Effector memory CD8-positive, alpha-beta T cell (primary cell): ENCODE measurements around the gene FER1L5.

ENCODE experiments used
- ATAC-seq: fragments of 150-1000 bp; cut with Tn5 transposase; replicated peaks from 2 replicates; pipeline ENCODE4 v1.10.0; 2021; ENCODE audit warnings: mild to moderate bottlenecking, moderate library complexity
- DNase-seq, 3 experiments: peaks; one replicate each; pipeline ENCODE4 v3.0.0; 2021
- H3K27ac Mint-ChIP-seq, 2 donors: one replicate each; pipeline ENCODE4 v1.8.0; 2022; ENCODE audit warnings: mild to moderate bottlenecking in 2 of 2, mixed read lengths in 2 of 2, moderate library complexity in 2 of 2
- H3K27me3 Mint-ChIP-seq, 2 donors: one replicate each; pipeline ENCODE4 v1.8.0; 2022; ENCODE audit warnings: mixed read lengths in 2 of 2
- H3K36me3 Mint-ChIP-seq: one replicate; pipeline ENCODE4 v1.8.0; 2022; ENCODE audit warnings: mild to moderate bottlenecking, moderate library complexity, mixed read lengths; ENCODE audit not compliant: insufficient read depth
- H3K4me1 Mint-ChIP-seq, 2 donors: one replicate each; pipeline ENCODE4 v1.8.0; 2022; ENCODE audit warnings: low read depth in 2 of 2, mixed read lengths in 2 of 2
- H3K4me3 Mint-ChIP-seq, 2 donors: one replicate each; pipeline ENCODE4 v1.8.0; 2022; ENCODE audit warnings: mild to moderate bottlenecking in 2 of 2, mixed read lengths in 2 of 2, moderate library complexity in 2 of 2
- H3K9me3 Mint-ChIP-seq, 2 donors: one replicate each; pipeline ENCODE4 v1.8.0; 2022; ENCODE audit warnings: mixed read lengths in 2 of 2

Gene FER1L5

DNA sequence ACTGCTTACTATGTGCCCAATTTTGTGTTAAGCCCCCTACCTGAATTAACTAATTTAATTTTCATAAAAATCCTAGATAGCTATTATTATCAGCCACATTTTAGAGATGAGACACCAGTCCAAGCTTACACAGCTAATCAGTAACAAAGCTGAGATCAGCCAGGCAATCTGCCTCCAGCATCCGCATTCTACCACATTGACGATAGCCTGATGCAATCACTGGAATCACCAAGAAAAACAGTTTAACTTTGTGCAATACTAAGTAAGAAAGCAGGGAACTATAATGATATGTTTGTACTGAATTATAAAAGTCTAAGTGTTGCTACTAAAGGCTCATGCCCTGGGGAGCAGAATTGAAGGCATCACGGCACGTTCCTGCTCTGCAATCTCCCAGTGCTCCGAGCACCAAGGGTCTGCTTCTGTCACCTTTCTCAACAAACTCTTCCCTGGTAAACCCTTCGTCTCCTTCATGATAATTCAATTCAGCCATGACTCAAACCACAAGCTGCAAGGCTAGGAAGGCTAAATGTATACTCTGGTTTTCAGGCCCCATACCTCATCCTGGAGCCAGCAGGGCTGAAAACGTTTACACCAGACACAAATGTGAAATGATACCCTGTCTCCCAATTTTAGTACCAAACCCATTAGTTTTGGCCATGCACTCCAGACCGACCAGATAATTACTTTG lies 23.8 kb upstream of the FER1L5 start:
- H3K36me3 Mint-ChIP-seq: peaks cover 29% of the 10 kb centered on the region
- DNase-seq: no peak
- peak overlapping the region; percentile 39 to 72 for H3K27ac Mint-ChIP-seq
- no peaks in the 10 kb centered on the region for H3K27me3 Mint-ChIP-seq
- H3K4me1 Mint-ChIP-seq: peaks cover 24 to 41% of the 10 kb centered on the region in 2 donors
- ATAC-seq: no peak
- H3K9me3 Mint-ChIP-seq: no peaks in the 10 kb centered on the region
- H3K4me3 Mint-ChIP-seq: peak overlapping the region in 1 of 2 donors; percentile 21

DNA sequence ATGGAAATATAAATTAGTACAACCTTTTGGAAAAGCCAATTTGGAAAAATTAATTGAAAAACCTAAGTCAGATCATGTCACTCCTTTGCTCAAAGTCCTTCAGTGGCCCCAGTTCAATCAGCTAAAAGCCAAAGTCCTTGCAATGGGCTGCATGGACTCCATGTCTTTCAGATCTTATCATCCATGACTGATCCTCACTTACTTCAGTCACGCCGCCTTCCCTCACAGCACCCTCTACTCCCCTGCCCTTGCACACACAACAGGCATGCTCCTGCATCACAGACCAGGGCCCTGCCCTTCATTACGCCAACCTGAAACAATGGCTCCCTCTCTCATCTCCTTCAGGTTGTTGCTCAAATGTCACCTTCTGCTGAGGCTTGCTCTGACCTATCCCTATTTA lies 20.0 kb upstream of the FER1L5 start:
- peaks cover 34% of the 10 kb centered on the region for H3K36me3 Mint-ChIP-seq
- no peaks in the 10 kb centered on the region for H3K9me3 Mint-ChIP-seq
- no peak overlapping the region for H3K4me3 Mint-ChIP-seq
- H3K4me1 Mint-ChIP-seq: peaks cover 18 to 37% of the 10 kb centered on the region in 2 donors
- ATAC-seq (no peak), DNase-seq (no peak)
- H3K27me3 Mint-ChIP-seq: no peaks in the 10 kb centered on the region
- H3K27ac Mint-ChIP-seq: peak overlapping the region in 1 of 2 donors; percentile 1

DNA sequence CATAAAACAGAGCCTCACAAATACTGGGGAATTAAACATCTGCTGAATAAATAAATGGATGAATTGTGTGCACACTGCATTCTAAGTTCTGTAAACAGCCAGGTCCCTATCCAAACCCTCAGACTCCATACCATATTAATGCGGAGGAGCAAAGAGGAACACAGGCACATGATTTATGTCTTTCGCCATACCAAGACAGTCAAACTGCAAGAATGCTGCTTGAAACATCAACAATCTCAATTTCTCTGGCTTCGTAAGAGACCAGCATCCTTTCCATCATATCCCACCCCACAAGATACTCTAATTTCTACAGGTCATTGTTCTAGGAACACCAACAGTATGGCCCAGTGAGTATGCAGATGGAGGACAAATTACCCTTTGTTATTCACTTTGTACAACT lies 19.4 kb upstream of the FER1L5 start:
- DNase-seq (no peak), ATAC-seq (no peak)
- Mint-ChIP-seq H3K27ac (peak overlapping the region; percentile 1 to 23), H3K9me3 (no peaks in the 10 kb centered on the region), H3K27me3 (no peaks in the 10 kb centered on the region), H3K4me3 (no peak overlapping the region), H3K4me1 (peaks cover 18 to 38% of the 10 kb centered on the region in 2 donors), H3K36me3 (peaks cover 38% of the 10 kb centered on the region)

DNA sequence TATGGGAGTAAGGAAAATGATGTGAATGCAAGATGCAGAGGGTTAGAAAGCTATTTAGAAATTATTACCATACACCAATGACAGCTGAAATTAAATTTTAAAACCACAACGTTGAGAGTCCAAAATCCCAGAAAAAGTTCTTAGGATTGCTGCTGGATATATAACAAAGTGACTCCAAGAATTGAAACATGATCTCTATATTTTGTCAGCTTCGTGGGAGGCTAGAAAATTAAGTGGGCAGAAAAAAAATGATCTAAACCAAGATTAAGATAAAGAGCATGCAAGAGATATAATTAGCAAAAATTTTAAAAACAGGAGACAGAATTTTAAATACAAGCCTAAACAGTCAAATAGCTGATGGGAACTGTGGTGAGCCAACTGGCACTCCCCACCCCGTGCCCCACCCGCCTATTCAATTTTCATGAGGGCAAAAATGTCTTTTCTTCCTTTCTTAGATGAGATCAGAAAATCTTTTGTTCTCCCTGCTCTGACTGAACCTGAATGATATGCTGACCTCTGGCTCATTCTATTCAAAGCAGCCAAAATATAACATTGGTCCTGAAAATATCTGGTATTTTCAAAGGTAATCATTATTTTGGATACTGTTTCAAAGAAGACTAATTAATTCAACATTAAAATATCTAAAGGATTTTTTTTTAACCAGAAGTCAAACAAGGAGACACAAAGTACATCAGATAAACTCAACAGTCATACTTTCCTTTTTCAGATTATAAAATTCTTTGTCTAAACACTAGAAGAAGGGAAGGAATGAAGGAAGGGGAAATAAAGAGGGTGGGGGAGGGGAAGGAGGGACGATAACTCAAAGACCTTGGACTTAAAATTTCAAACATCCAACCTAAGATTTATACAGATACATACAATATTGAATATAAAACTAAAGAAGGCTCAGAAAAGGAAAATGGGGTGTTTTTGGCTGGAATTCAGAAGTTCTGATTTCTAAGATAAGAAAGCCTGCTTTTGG lies 16.7 kb upstream of the FER1L5 start:
- ATAC-seq (no peak), DNase-seq (no peak)
- Mint-ChIP-seq H3K36me3 (peaks cover 48% of the 10 kb centered on the region), H3K9me3 (no peaks in the 10 kb centered on the region), H3K4me1 (peaks cover 13 to 40% of the 10 kb centered on the region in 2 donors), H3K27me3 (no peaks in the 10 kb centered on the region), H3K4me3 (no peak overlapping the region), H3K27ac (peak overlapping the region in 1 of 2 donors; percentile 77)

DNA sequence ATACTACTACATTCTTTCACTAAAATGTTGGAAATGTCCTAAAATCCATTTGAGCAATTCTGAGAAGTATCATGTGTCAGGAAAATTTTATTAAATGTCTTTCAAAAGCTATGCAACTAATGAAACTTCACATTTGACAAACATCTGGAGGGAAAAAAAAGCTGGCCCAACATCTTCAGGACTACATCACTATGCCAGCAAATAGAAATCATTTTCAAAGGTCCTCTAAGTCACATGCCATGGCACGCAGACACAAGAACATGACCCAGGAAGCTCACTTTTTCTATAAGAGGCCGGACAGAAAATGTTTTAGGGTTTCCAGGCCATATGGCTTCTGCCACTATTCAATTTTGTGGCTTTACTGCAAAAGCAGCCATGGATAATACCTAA lies 16.0 kb upstream of the FER1L5 start:
- Mint-ChIP-seq H3K36me3 (peaks cover 47% of the 10 kb centered on the region), H3K27ac (peak overlapping the region in 1 of 2 donors; percentile 15), H3K4me1 (peaks cover 13 to 42% of the 10 kb centered on the region in 2 donors), H3K4me3 (no peak overlapping the region), H3K9me3 (no peaks in the 10 kb centered on the region), H3K27me3 (no peaks in the 10 kb centered on the region)
- DNase-seq (no peak), ATAC-seq (no peak)

DNA sequence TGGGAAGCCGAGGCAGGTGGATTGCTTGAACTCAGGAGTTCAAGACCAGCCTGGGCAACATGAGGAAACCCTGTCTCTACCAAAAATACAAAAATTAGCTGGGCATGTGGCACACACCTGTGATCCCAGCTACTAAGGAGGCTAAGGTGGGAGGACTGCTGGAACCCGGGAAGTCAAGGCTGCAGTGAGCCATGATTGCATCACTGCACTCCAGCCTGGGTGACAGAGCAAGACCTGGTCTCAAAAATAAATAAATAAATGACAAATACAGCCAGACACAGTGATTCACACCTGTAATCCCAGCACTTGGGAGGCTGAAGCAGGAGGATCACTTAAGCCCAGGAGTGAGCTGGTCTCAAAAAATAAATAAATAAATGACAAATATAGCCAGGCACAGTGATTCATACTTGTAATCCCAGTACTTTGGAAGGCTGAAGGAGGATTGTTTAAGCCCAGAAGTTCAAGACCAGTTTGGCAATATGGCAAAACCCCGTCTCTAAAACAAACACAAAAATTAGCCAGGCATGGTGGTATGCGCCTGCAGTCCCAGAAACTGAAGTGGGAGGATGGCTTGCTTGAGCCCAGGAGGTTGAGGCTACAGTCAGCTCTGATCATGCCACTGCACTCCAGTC lies 10.6 kb upstream of the FER1L5 start:
- H3K4me3 Mint-ChIP-seq: no peak overlapping the region
- H3K9me3 Mint-ChIP-seq: no peaks in the 10 kb centered on the region
- H3K4me1 Mint-ChIP-seq: peaks cover 23 to 52% of the 10 kb centered on the region in 2 donors
- no peaks in the 10 kb centered on the region for H3K27me3 Mint-ChIP-seq
- H3K27ac Mint-ChIP-seq: peak overlapping the region in 1 of 2 donors; percentile 31
- no peak for ATAC-seq
- peaks cover 61% of the 10 kb centered on the region for H3K36me3 Mint-ChIP-seq
- no peak for DNase-seq

DNA sequence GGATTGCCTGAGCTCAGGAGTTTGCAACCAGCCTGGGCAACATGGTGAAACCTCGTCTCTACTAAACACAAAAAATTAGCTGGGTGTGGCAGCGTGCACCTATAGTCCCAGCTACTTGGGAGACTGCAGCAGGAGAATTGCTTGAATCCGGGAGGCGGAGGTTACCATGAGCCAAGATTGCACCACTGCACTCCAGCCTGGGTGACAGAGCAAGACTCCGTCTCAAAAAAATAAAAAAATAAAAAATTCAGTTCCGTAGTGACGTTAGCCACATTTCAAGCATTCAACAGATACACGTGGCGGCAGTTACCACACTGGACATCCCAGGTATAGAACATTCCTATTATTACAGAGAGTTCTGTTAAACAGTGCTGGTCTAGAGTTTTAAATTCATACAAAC lies 8.9 kb upstream of the FER1L5 start:
- no peak overlapping the region for H3K27ac Mint-ChIP-seq
- peaks cover 27 to 55% of the 10 kb centered on the region in 2 donors for H3K4me1 Mint-ChIP-seq
- ATAC-seq: no peak
- no peak overlapping the region for H3K4me3 Mint-ChIP-seq
- no peaks in the 10 kb centered on the region for H3K9me3 Mint-ChIP-seq
- H3K27me3 Mint-ChIP-seq: no peaks in the 10 kb centered on the region
- H3K36me3 Mint-ChIP-seq: peaks cover 54% of the 10 kb centered on the region
- no peak for DNase-seq

DNA sequence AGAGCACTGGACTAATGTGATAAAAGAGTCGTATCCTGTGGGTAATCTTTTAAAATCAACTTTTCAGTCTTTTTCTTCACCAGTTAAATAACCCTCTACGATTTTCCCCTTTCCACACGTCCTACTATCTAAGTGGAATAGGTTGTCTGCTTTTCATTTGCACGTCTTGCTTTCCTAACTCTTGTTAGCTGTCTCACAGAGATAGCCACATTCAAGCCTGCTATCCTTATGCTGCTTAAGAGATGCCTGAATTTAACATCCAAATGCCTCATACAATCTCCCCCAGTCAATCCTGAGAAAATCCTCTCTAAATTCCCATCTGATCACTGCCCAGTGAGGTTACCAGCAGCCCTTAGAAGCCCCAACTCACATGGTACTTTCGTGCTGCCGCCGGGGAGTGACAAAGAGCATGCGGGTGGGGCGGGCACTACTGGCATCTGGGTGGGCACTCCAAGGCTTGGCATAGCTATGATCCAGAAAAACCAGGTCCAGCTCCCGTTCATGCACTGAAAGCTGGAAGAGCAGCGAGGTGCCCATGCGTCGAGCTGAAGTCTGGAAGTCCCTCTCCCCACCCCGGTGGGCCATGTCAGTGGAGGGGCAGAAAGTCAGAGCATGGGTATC lies 5.9 kb upstream of the FER1L5 start:
- peak overlapping the region; percentile 95 to 97 for H3K4me3 Mint-ChIP-seq
- H3K36me3 Mint-ChIP-seq: peaks cover 35% of the 10 kb centered on the region
- H3K4me1 Mint-ChIP-seq: peaks cover 27 to 46% of the 10 kb centered on the region in 2 donors
- H3K27me3 Mint-ChIP-seq: peaks cover 0 to 6% of the 10 kb centered on the region in 2 donors
- DNase-seq (no peak), ATAC-seq (no peak)
- no peaks in the 10 kb centered on the region for H3K9me3 Mint-ChIP-seq
- H3K27ac Mint-ChIP-seq: peak overlapping the region; percentile 98 to 99

DNA sequence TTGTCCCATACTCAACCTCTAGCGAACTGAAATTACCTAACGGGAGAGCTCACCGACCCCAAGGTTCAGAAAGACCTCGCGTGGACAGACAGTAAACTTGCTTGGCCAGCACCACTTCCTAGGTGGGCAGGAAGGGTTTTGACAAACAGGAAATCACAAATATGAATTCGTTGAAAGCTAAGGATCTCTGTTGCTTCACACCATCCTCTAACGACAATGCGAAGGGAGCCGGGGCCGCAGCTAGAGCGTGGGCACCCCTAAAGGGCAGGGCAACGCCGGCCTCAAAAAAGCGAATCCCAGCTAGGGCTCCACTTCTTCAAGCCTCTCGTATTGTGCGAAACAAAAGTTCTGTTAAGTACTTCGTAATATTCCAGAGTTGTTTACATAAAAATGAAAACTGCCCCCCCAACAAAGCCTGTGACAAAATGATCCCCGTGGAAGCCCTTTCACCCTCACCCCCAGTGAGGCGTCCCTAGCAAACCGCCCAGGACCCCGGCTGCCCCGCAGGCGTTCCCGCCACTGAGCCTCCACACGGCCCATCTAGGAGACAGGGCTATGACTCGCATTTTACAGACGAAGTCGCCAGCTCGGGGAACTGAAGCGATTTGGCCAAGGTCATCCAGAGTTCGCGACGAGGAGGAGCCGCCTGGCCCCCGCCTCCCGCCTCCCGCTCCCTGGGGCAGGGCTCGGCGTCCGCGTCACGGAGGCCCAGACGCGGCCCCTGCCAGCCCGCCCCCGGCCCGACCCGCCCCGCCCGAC lies 5.0 kb upstream of the FER1L5 start:
- H3K27me3 Mint-ChIP-seq: peaks cover 0 to 6% of the 10 kb centered on the region in 2 donors
- peak; percentile 84 for ATAC-seq
- peak overlapping the region; percentile 95 to 97 for H3K4me3 Mint-ChIP-seq
- H3K9me3 Mint-ChIP-seq: no peaks in the 10 kb centered on the region
- peak; percentile 80 to 85 (median 82) for DNase-seq
- peak overlapping the region; percentile 98 to 99 for H3K27ac Mint-ChIP-seq
- peaks cover 30% of the 10 kb centered on the region for H3K36me3 Mint-ChIP-seq
- peaks cover 24 to 37% of the 10 kb centered on the region in 2 donors for H3K4me1 Mint-ChIP-seq

DNA sequence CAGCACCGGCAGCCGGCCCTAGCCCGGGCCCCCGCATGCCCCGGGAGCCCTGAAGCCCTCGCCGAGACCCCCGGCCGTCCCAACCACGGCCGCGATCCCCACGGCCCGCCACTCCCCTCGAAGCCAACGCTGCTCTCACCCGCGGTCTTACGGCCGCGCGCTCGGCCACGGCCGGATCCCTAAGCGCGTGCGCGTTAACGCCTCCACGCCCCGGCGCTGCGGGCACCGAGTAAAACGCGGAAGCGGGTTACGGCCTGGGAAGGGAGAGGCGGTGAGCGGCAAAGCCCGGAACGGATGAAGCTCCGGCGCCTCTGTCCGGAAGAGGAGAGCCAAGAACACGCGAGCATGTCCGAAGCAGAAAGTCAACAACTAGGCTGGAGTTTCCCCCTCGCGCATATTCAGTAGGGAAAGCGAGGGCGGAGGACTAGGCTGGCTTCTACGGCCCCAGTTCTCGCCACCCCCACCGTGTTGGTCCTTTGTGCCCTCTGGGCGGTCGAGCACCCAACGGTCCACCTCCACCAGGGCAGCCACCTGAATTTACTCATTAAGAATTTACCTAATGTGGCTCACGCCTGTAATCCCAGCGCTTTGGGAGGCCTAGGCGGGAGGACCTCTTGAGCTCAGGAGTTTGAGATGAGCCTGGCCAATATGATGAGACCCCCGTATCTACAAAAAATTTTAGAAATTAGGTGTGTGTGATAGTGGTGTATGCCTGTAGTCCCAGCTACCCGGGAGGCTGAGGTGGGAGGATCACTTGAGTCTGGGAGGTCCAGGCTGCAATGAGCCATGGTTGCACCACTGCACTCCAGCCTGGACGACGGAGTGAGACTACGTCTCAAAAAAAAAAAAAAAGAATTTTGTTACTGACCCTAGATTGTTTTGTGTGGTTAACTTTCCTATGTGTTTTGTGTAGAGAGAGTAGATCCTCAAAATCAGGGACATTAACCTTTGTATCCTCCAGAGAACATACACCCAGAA lies 4.1 kb upstream of the FER1L5 start, which contains the start of gene KANSL3:
Gene KANSL3 (minus strand): TSS at position 169 of the 978 bp plus-strand sequence. CDS start 1,177 bp downstream, outside the sequence.
- H3K4me3 Mint-ChIP-seq: peak within 1 kb of the TSS; percentile 95 to 97
- peak within 1 kb of the TSS; percentile 98 to 99 for H3K27ac Mint-ChIP-seq
- H3K9me3 Mint-ChIP-seq: no peaks in the 10 kb centered on the region
- ATAC-seq (peak; percentile 76), DNase-seq (peak; percentile 90 to 95 (median 90))
- H3K4me1 Mint-ChIP-seq: peaks cover 24 to 33% of the 10 kb centered on the region in 2 donors
- peaks cover 22% of the 10 kb centered on the region for H3K36me3 Mint-ChIP-seq
- H3K27me3 Mint-ChIP-seq: peaks cover 0 to 6% of the 10 kb centered on the region in 2 donors

DNA sequence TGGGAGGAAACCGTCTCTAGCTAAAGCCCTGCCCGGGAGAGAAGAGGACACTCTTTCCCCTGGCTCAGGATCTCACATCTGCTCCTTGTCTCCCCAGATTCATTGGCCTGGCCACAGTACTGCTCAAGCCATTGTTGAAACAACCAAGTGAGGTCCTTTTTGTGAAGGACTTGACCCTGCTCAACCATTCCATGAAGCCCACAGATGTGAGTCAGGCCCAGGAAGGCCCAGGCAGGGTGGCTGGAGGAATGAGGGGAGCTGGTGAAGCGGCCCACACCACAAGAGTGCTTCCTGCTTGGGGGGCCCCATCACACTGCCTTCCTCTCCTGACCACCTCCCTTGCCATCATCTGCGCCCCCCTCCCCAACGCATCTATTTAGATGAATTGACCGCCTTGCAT lies 5.1 kb downstream of the FER1L5 start:
- Mint-ChIP-seq H3K27me3 (no peaks in the 10 kb centered on the region), H3K4me3 (no peak overlapping the region), H3K4me1 (no peaks in the 10 kb centered on the region), H3K27ac (no peak overlapping the region), H3K9me3 (no peaks in the 10 kb centered on the region), H3K36me3 (no peaks in the 10 kb centered on the region)
- DNase-seq: no peak
- ATAC-seq: no peak
